ENCODE measurements around the gene KCNE3.

- no peak for TF ChIP-seq REST (IDR thresholded peaks at IDR 0.05; ENCODE audit: insufficient read depth in 1 of 2, low read depth in 2 of 2, low read length in 2 of 2)
- no peak for TF ChIP-seq POLR2AphosphoS5 (IDR thresholded peaks at IDR 0.05; ENCODE audit: low read depth, low read length)
- no peak for TF ChIP-seq TAF1 (IDR thresholded peaks at IDR 0.05; ENCODE audit: borderline replicate concordance, insufficient read depth, low read length)
- TF ChIP-seq SIN3A (IDR thresholded peaks at IDR 0.05; ENCODE audit: borderline replicate concordance, insufficient read depth, low read length) = no peak
These were observed 24.7 kb downstream of the KCNE3 start for GRCh38 chr11:74442636-74443035.

All from PFSK-1 (cell line).